HEK293 (cell line): Measurements from ENCODE around the gene RIPK1.

Experiments used
- GLIS1 ChIP-seq: fragments of 450-650 bp; formaldehyde crosslinking; IDR thresholded peaks from 2 replicates; pipeline ENCODE4 v1.5.1; 2016; ENCODE audit warnings: missing biosample characterization, missing genetic modification characterization
- KLF17 ChIP-seq: fragments of 450-650 bp; formaldehyde crosslinking; IDR thresholded peaks from 2 replicates; pipeline ENCODE4 v1.5.1; 2016; ENCODE audit warnings: missing biosample characterization, missing genetic modification characterization
- KLF7 ChIP-seq: fragments of 450-650 bp; formaldehyde crosslinking; IDR thresholded peaks from 2 replicates; pipeline ENCODE4 v1.5.1; 2016; ENCODE audit warnings: missing biosample characterization, missing genetic modification characterization, borderline replicate concordance
- KLF8 ChIP-seq: fragments of 450-650 bp; formaldehyde crosslinking; IDR thresholded peaks from 2 replicates; pipeline ENCODE4 v1.5.1; 2016; ENCODE audit warnings: missing biosample characterization, missing genetic modification characterization
- PATZ1 ChIP-seq: fragments of 450-650 bp; formaldehyde crosslinking; IDR thresholded peaks from 2 replicates; pipeline ENCODE4 v1.5.1; 2016; ENCODE audit warnings: missing biosample characterization, missing genetic modification characterization
- PRDM10 ChIP-seq: fragments of 450-650 bp; formaldehyde crosslinking; IDR thresholded peaks from 2 replicates; pipeline ENCODE4 v1.5.1; 2016; ENCODE audit warnings: missing biosample characterization, missing genetic modification characterization
- REST ChIP-seq: fragments of 450-650 bp; formaldehyde crosslinking; IDR thresholded peaks from 2 replicates; pipeline ENCODE4 v1.5.1; 2016; ENCODE audit warnings: missing biosample characterization, missing genetic modification characterization
- SCRT2 ChIP-seq: fragments of 450-650 bp; formaldehyde crosslinking; IDR thresholded peaks from 2 replicates; pipeline ENCODE4 v1.5.1; 2016; ENCODE audit warnings: missing biosample characterization, missing genetic modification characterization
- SETDB1 ChIP-seq: IDR thresholded peaks from one replicate; pipeline ENCODE4 v1.6.1; 2017; ENCODE audit warnings: mild to moderate bottlenecking, low read length, moderate library complexity, mixed read lengths; ENCODE audit not compliant: insufficient read length
- SP2 ChIP-seq: fragments of 450-650 bp; formaldehyde crosslinking; IDR thresholded peaks from 2 replicates; pipeline ENCODE4 v1.5.1; 2016; ENCODE audit warnings: missing biosample characterization, missing genetic modification characterization
- SP3 ChIP-seq: fragments of 450-650 bp; formaldehyde crosslinking; IDR thresholded peaks from 2 replicates; pipeline ENCODE4 v1.5.1; 2016; ENCODE audit warnings: missing biosample characterization, missing genetic modification characterization
- ZNF121 ChIP-seq: fragments of 450-650 bp; formaldehyde crosslinking; IDR thresholded peaks from 2 replicates; pipeline ENCODE4 v1.5.1; 2016; ENCODE audit warnings: missing biosample characterization, missing genetic modification characterization
- ZNF214 ChIP-seq: fragments of 450-650 bp; formaldehyde crosslinking; IDR thresholded peaks from 2 replicates; pipeline ENCODE4 v1.5.1; 2017; ENCODE audit warnings: missing biosample characterization, mild to moderate bottlenecking, missing genetic modification characterization, borderline replicate concordance
- ZNF24 ChIP-seq: fragments of 450-650 bp; formaldehyde crosslinking; IDR thresholded peaks from 2 replicates; pipeline ENCODE4 v1.5.1; 2016; ENCODE audit warnings: missing biosample characterization, missing genetic modification characterization
- ZNF354C ChIP-seq: fragments of 450-650 bp; formaldehyde crosslinking; IDR thresholded peaks from 2 replicates; pipeline ENCODE4 v1.5.1; 2016; ENCODE audit warnings: missing biosample characterization, missing genetic modification characterization, low read depth, borderline replicate concordance
- ZNF366 ChIP-seq: fragments of 450-650 bp; formaldehyde crosslinking; conservative IDR thresholded peaks from 2 replicates; pipeline ENCODE4 v1.5.1; 2016; ENCODE audit warnings: missing biosample characterization, missing genetic modification characterization
- ZNF391 ChIP-seq: fragments of 450-650 bp; formaldehyde crosslinking; IDR thresholded peaks from 2 replicates; pipeline ENCODE4 v1.5.1; 2016; ENCODE audit warnings: low read depth, missing biosample characterization, missing genetic modification characterization, borderline replicate concordance
- ZNF394 ChIP-seq: fragments of 450-650 bp; formaldehyde crosslinking; IDR thresholded peaks from 2 replicates; pipeline ENCODE4 v1.5.1; 2016; ENCODE audit warnings: missing biosample characterization, missing genetic modification characterization, mild to moderate bottlenecking, moderate library complexity, borderline replicate concordance
- ZNF585B ChIP-seq: fragments of 450-650 bp; formaldehyde crosslinking; IDR thresholded peaks from 2 replicates; pipeline ENCODE4 v1.5.1; 2016; ENCODE audit warnings: missing biosample characterization, missing genetic modification characterization
- ZNF600 ChIP-seq: fragments of 450-650 bp; formaldehyde crosslinking; IDR thresholded peaks from 2 replicates; pipeline ENCODE4 v1.5.1; 2016; ENCODE audit warnings: missing biosample characterization, missing genetic modification characterization
- ZNF692 ChIP-seq: fragments of 450-650 bp; formaldehyde crosslinking; IDR thresholded peaks from 2 replicates; pipeline ENCODE4 v1.5.1; 2016; ENCODE audit warnings: missing biosample characterization, missing genetic modification characterization
- ZNF704 ChIP-seq: fragments of 450-650 bp; formaldehyde crosslinking; IDR thresholded peaks from 2 replicates; pipeline ENCODE4 v1.5.1; 2016; ENCODE audit warnings: missing biosample characterization, missing genetic modification characterization
- ZXDB ChIP-seq: fragments of 450-650 bp; formaldehyde crosslinking; IDR thresholded peaks from 2 replicates; pipeline ENCODE4 v1.5.1; 2016; ENCODE audit warnings: missing biosample characterization, missing genetic modification characterization

The RIPK1 gene

GRCh38 chr6:3162565-3163247 lies 94.4 kb downstream of the RIPK1 start (continued):
- 0 out of 2 replicates have a peak, but pooled peaks have one; percentile 53 for TF ChIP-seq PRDM10 (tag by site-specific recombination)
- peak; percentile 94 for TF ChIP-seq ZNF600 (tag by site-specific recombination)
- peak; percentile 51 for TF ChIP-seq SP3 (tag by site-specific recombination)
- TF ChIP-seq SP2 (tag by site-specific recombination): peak; percentile 39; the same call in 1 of the 2 replicates
- TF ChIP-seq KLF17 (tag by site-specific recombination): peak; percentile 86
- peak; percentile 93 for TF ChIP-seq ZXDB (tag by site-specific recombination)
- TF ChIP-seq ZNF704 (tag by site-specific recombination): no peak
- TF ChIP-seq REST (tag by site-specific recombination): 0 out of 2 replicates have a peak, but pooled peaks have one; percentile 18
- TF ChIP-seq ZNF585B (tag by site-specific recombination): no peak
- TF ChIP-seq ZNF692: peak; percentile 80
- TF ChIP-seq ZNF391 (tag by site-specific recombination): peak; percentile 18; the same call in 1 of the 2 replicates
- TF ChIP-seq SETDB1: no peak
- peak; percentile 67; the same call in 1 of the 2 replicates for TF ChIP-seq ZNF24
- no peak for TF ChIP-seq ZNF214 (tag by site-specific recombination)
- TF ChIP-seq GLIS1 (tag by site-specific recombination): peak; percentile 53; the same call in 1 of the 2 replicates
- no peak for TF ChIP-seq SCRT2
- peak; percentile 51; the same call in 1 of the 2 replicates for TF ChIP-seq ZNF394 (tag by site-specific recombination)
- TF ChIP-seq PATZ1 (tag by site-specific recombination): peak; percentile 91
- TF ChIP-seq ZNF121: no peak
- TF ChIP-seq KLF7: peak; percentile 78
- TF ChIP-seq KLF8: peak; percentile 86; the same call in 1 of the 2 replicates
- peak; percentile 56; the same call in 1 of the 2 replicates for TF ChIP-seq ZNF366 (tag by site-specific recombination)
- no peak for TF ChIP-seq ZNF354C (tag by site-specific recombination)
